Activated gamma-delta T cell treated with Interleukin-2 at 50 U/mL for 16 hours (primary cell): ENCODE data around the gene TMEM92.

Experiments
- DNase-seq: peaks from one replicate; pipeline ENCODE4 v3.0.0-alpha.2; 2020

The TMEM92 gene

DNA sequence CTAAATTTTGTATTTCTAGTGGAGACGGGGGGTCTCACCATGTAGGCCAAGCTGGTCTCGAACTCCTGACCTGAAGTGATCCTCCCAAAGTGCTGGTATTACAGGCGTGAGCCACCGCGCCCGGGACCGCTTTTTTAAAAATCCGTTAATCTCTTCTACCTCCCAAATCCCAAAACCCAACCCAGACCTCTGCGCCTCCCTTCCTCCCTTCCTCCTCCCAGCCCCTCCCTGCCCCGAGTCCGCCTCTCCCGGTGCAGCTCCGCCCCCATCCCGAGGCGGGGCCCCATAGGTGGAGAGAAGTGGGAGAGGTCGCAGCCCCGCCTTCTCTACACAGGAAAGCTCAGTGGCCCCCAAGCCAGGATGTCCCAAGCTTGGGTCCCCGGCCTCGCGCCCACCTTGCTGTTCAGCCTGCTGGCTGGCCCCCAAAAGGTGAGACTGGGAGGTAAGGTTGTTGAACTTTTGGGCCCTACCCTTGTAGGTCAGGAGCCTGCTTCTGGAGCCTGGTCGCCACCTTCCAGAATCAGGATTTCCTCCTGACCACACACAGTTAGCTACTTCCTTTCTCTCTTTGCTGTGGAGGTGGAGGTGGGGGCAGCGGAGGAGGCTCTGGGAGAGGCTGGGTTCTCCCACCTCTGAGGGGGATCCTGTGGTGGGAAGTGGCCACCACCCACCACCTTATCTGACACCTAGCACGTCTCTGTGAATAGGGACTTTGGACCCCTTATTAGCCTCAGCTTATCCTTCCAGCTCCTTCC, at the start of gene TMEM92:
TMEM92 (plus strand) TSS at position 325 of the 755 bp plus-strand sequence; CDS start at position 361, 36 bp downstream.
- DNase-seq: no peak

DNA sequence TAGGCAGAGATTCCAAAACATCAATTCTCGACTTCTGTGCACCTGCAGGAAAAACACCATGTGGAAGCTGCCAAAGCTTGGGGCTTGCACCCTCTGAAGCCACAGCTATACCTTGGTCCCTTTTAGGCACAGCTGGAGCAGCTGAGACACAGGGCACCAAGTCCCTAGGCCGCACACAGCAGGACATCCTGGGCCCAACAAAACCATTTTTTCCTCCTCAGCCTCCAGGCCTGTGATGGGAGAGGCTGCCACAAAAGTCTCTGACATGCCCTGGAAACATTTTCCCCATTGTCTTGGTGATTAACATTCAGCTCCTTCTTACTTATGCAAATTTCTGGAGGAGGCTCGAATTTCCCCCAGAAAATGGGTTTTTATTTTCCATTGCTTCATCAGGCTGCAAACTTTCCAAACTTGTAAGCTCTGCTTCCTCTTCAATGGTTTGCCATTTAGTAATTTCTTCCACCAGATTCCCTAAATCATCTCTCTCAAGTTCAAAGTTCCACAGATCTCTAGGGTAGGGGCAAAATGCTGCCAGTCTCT, 48.5 kb upstream of the TMEM92 start:
- no peak for DNase-seq

DNA sequence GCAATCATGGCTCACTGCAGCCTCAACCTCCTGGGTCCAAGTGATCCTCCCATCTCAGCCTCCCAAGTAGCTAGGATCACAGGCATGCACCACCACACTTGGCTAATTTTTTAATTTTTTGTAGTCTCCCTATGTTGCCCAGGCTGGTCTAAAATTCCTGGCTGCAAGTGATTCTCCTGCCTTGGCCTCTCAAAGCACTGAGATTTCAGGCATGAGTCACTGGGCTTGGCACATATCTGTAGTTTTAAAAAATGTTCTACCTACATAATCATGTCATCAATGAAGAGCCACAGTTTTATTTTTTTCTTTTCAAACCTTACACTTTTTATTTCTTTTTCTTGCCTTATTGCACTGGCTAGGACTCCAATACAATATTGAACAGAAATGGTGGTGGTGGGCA, 39.7 kb upstream of the TMEM92 start:
- DNase-seq: no peak

GRCh38 chr17:50237901-50238300, 36.4 kb upstream of the TMEM92 start:
- DNase-seq: no peak

- DNase-seq: no peak
These were observed 35.5 kb upstream of the TMEM92 start for GRCh38 chr17:50238601-50239280.

DNA sequence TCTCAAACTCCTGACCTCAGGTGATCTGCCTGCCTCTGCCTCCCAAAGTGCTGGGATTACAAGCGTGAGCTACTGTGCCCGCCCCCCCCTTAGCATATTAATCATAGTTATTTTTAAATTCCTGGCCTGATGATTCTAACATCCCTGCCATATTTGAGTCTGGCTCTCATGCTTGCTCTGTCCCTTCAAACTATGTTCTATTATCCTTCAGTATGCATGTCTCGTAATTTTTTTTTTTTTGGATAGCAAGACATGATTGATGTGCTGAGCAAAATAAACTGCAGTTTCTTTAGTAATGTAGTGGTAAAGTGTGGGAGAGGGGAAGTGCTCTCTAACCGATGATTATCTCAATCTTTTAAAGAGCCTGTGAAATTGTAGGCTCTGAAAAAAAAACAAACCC, 34.3 kb upstream of the TMEM92 start:
- no peak for DNase-seq

DNA sequence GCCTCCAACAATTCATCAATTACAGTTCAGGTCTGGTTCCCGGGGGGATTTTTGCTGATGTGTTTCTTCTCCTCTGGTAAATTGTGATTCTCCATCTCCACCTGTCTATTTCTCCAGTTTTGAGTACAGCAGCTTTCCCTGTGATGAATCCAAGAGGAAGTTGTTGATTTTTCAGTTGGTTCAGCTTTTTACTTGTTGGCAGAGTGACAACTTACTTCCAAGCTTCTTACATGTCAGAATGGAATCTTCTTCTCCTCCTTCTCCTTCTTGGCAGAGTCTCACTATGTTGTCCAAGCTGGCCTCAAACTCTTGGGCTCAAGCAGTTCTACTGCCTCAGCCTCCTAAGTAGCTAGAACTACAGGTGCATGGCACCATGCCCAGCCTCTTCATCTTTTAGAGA, 33.4 kb upstream of the TMEM92 start:
- DNase-seq: no peak

DNA sequence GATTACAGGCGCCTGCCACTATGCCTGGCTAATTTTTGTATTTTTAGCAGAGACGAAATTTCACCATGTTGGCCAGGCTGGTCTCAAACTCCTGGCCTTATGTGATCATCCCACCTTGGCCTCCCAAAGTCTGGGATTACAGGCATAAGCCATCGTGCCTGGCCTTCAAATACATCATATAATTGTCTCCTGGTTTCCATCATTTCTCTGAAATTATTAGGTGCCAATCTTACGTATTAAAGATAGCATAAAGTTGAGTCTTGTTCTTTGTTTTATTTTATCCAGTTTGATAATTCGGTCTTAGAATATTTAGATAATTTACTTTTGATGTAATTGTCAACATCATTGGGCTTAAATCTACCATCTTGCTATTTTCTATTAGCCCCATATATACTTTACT, 32.8 kb upstream of the TMEM92 start:
- no peak for DNase-seq

DNA sequence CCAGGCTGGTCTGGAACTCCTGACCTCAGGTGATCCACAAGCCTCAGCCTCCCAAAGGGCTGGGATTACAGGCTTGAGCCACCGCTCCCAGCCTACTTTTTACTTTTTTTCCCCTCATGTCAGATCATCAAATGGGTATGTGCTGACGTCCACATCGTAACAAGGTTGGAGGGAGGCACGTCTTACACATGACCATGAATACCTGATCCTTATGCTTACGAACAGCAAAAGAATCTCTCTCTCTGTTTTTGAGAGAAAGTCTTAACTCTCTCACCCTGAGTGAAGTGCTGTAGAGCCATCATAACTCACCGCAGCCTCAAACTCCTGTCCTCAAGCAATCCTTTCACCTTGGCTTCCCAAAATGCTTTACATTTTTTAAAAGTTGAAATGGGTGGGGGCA, 29.5 kb upstream of the TMEM92 start:
- DNase-seq: no peak

- DNase-seq: no peak
These were observed 26.0 kb upstream of the TMEM92 start for GRCh38 chr17:50248255-50248654.

DNA sequence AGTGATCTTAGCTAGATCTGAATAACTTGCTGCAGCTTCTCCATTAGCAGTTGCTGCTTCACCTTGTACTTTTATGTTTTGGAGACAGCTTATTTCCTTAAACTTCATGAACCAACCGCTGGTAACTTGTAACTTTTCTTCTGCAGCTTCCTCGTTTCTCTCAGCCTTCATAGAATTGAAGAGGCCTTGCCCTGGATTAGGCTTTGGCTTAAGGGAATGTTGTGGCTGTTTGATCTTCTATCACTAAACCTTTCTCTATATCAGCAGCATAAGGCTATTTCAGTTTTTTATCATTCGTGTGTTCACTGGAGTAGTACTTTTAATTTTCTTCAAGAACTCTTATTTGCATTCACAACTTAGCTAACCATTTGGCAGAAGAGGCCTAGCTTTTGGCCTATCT, 21.5 kb upstream of the TMEM92 start:
- no peak for DNase-seq

- DNase-seq: no peak
These were observed 18.3 kb upstream of the TMEM92 start for GRCh38 chr17:50255766-50256635.

DNA sequence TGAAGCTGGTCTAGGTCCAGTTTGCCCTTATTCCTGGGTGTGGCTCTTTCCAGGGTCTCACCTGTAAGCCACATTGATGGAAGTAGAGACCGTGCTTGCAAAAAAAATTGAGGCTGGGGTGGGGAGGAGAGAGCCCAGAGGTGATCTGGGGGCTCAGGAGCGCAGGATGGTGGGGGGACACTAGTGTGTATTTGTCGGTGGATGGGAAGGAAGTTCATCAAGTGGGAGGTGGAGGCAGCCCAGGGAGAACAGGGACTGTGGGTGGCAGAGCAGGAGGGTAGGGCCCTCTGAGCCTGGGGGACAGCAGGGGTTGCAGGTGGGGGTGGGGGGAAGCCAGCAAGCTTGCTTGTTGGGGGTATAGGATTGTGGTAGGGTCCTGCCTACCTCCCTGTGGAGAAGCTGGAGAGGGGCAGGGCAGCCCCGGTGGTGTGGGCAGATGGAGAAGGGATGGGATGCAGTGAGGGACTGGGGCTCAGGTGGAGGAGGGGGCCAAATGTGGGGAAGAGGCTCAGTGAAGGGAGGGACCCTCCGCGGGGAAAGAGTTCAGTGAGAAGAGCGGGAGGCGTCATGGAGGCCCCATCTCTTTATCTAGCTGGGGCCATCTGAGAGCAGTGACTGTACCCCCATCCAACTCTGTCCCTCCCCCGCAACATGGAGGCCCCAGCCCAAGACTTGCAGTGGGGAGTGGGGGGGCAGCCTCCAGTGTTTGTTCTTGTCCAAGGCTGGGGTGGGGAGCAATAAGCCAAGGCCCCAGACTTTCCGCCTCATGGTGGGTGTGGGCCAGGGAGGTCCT, 17.2 kb upstream of the TMEM92 start:
- DNase-seq: no peak

- DNase-seq: no peak
These were observed 16.5 kb upstream of the TMEM92 start for GRCh38 chr17:50257676-50258224.

DNA sequence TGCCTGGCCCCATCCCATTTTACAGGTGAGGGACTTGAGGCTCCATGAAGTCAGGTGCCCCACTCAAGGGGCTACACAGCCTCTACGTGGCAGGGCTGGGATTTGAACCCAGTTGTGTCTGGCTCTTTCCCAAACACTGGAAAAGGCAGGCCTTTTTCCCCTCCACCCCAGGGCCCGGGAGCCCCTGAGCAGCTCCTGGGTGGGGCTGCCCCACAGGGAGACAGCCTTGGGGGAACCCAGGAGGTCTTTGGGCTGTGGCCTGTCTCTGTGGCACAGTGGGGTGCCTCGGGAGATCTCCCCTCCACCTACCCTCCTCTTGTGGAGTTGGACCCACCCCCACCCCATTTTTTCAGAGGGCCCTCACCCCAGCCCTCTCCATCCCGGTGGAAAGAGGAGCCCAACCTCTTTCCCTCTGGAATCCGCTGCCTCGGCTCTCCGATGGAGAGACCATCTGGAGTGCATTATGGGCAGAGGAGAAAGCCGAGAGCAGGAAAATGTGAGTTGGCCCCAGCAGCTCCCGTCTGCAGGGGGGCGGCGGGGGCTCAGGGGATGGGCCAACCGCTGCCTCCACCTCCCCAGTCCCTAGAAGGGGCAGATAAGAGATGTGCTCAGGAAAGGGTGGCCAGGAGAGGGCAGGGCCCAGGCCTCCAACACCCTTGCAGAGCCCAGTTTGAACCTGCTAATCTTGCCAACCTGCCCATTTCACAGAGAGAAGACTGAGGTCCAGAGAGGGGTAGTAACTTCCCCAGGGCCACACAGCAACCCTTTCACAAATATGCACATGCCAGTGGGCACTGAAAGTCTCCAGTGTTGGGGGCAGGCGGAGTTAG, 15.4 kb upstream of the TMEM92 start:
- no peak for DNase-seq

- DNase-seq: no peak
These were observed 14.6 kb upstream of the TMEM92 start for GRCh38 chr17:50259477-50260324.

DNA sequence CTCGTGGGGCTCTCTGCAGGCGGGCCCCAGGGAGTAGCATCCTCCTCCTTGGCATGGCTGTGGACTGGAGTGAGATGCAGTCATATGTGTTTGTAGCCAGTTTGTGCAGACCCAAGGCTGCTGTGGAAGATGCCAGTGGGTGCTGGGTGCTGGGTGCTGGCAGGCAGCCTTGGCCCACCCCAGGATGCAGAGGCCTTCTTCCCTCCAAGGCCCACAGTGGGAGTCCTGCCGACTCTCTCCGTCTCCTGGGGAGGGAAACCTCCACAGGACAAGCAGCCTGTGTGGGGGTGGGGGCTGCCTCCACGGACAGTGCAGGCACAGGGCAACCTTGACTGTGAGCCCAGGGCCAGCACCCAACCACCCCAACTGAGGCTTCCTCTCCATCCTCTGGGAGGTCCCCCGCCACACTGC, 13.8 kb upstream of the TMEM92 start:
- no peak for DNase-seq

- DNase-seq: no peak
These were observed 13.0 kb upstream of the TMEM92 start for GRCh38 chr17:50261051-50261915.
